GM18508 (cell line): ENCODE data around the gene KRTAP2-2.
"Not testable (repeated sequence)": the region's sequence is repeated elsewhere in the genome, so short reads cannot be mapped to it uniquely, and the experiment has no call there.

ENCODE experiments used
- ATAC-seq: cut with Tn5 transposase; IDR thresholded peaks from one replicate; pipeline ENCODE4 v1.9.1; 2021; ENCODE audit warnings: moderate number of reproducible peaks; ENCODE audit not compliant: insufficient read depth, unreplicated experiment

KRTAP2-2 gene

DNA sequence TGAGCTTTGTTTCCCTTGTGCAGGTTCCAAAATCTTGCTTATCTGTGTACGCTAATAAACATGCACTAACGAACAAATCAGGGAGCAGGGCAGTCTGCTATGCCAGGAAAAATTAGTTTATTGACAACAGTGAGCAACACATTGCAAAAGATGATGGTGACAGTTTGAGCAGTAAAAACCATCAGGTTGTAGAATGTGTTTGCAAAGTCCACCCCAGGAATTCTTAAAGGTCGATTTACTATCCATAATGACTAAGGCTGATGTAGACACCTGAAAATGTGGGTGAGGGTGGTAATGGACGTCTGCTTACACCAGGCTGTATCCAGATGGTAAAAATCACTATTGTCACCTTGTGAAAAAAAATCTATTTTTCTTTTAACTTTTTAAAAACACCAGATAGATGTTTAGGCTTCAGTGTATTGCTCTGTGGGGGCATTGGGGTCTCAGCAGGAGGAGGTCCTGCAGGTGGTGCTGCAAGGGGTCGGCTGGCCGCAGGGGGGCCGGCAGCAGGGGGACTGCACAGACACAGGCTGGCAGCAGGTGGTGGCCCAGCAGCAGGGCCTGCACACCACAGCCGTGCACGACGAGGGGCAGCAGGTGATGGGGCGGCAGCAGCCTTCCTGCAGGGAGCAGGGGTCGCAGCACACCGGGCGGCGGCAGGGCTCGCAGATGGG, 10.1 kb upstream of the KRTAP2-2 start:
- ATAC-seq = not testable (repeated sequence)

GRCh38 chr17:41064301-41064700, 9.3 kb upstream of the KRTAP2-2 start:
- no peak for ATAC-seq

- no peak for ATAC-seq
Observed at GRCh38 chr17:41063449-41063848, 8.4 kb upstream of the KRTAP2-2 start.

DNA sequence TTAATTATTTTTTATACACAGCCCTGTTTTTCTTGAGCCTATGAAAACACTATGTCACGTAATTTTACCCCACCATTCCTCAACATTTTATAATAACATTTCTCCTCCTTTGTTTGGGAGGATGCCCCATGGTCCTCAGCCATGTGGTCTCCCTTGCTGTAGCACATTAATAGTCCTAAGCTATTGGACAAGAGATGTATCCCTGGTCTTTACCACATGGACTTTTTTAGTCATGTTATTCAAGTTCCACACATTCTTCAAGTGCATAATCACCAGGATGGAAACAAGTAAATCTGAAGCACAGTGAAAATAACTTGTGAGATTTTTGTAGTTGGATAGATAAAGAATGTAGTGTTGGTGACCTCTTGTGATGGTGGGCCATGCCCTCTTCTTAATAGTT, 6.9 kb upstream of the KRTAP2-2 start:
- no peak for ATAC-seq

GRCh38 chr17:41060052-41060604, 5.1 kb upstream of the KRTAP2-2 start, which contains the start of gene KRTAP2-3:
KRTAP2-3 (minus strand) TSS chr17:41060114; CDS start chr17:41060050, 64 bp downstream.
- no peak for ATAC-seq

DNA sequence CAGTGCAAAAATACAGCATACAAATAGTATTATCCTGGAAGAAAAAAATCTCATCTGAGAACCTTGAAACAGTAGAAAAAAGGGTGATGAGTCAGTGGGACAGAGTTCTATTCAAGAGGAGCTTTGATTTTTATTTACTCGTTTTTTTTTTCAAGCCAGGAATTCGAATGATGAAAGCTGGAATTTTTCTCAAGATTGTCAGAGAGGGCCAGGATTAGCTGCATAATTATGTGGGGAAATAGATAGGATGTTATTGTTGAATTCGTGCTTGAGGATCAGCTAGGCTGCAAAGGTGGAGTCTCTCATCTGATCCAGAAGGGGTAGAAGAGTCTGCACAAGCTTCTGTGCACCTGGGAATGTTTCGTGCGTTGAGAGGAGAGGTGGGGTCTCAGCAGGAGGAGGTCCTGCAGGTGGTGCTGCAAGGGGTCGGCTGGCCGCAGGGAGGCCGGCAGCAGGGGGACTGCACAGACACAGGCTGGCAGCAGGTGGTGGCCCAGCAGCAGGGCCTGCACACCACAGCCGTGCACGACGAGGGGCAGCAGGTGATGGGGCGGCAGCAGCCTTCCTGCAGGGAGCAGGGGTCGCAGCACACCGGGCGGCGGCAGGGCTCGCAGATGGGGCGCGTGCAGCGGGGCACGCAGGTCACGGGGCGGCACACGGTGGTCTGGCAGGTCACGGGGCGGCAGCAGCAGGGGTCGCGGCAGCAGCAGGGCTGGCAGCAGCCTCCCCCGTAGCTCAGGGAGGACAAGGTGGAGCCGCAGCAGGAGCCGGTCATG, 4.4 kb upstream of the KRTAP2-2 start:
- ATAC-seq = not testable (repeated sequence)

DNA sequence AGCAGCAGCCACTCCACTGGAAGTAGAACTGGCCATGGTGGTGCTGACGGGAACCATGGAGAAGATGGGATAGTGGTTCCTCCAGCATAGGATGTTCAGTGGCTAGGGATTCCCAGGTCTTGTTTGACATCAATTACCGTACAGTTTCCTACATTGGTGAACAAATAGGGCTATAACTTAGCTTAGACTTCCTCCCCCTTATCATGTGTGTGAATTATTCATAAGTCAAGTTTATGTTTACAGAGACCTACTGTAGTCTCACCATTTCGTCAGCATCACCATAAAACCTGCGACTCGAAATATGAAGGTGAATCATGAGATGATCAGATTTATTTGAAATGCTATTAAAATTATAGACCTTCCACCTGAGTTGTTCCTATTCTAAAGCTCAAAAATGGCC, 3.7 kb upstream of the KRTAP2-2 start:
- ATAC-seq = no peak

DNA sequence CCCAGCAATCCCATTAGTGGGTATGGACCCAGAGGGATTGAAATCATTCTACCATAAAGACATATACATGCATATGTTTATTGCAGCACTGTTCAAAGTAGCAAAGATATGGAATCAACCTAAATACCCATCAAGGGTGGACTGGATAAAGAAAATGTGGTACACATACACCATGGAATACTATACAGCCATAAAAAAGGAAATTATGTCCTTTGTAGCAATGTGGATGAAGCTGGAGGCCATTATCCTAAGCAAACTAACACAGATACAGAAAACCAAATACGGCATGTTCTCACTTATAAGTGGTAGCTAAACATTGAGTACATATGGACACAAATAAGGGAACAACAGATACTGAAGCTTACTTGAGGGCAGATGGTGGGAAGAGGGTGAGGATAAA, 2.5 kb upstream of the KRTAP2-2 start:
- ATAC-seq = no peak

DNA sequence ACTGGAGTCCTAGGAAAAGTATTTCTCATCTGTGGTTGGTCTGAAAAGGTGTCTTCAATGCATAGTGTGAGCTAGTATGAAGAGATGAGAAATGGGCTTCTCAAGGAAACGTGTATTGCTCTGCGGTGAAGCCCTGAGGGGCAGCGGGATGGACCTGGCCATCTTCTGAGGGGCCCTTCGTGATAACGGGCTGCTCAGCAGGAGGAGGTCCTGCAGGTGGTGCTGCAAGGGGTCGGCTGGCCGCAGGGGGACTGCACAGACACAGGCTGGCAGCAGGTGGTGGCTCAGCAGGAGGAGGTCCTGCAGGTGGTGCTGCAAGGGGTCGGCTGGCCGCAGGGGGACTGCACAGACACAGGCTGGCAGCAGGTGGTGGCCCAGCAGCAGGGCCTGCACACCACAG, 474 bp downstream of the KRTAP2-2 start:
- not testable (repeated sequence) for ATAC-seq

DNA sequence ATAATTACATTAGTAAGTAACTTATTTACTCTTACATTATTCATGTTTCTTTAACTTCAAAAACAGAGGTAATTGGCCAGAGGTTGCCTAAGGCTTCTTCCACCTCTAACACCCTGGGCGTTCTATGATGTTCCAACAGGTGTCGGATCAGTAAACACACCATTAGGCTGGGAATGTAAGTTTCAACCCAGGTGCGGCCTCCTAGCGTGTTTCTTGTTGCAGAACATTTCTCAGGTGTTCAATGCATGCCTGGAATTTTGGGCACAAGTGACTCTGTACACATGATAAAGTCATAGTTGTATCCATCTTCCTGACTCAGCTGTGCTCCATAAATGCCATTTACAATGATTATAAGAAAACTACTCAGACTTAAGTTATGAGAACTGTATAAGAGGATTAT, 1.0 kb downstream of the KRTAP2-2 start:
- ATAC-seq = no peak

- no peak for ATAC-seq
Observed at GRCh38 chr17:41052566-41052965, 2.5 kb downstream of the KRTAP2-2 start.

- ATAC-seq = no peak
Observed at GRCh38 chr17:41049110-41049509, 5.9 kb downstream of the KRTAP2-2 start.

- ATAC-seq = no peak
Observed at GRCh38 chr17:41048441-41048840, 6.6 kb downstream of the KRTAP2-2 start.

GRCh38 chr17:41046735-41047465, 8.1 kb downstream of the KRTAP2-2 start, which contains the start of gene KRTAP2-1:
KRTAP2-1 (minus strand) TSS chr17:41047316; CDS start chr17:41047267, 49 bp downstream.
- ATAC-seq = not testable (repeated sequence)

- ATAC-seq = no peak
Observed at GRCh38 chr17:41042953-41043352, 12.1 kb downstream of the KRTAP2-2 start.

GRCh38 chr17:41040783-41041571, 14.1 kb downstream of the KRTAP2-2 start, which contains the start of gene KRTAP1-1:
KRTAP1-1 (minus strand) TSS chr17:41041450; CDS start chr17:41041397, 53 bp downstream.
- ATAC-seq = not testable (repeated sequence)

- ATAC-seq = no peak
Observed at GRCh38 chr17:41037853-41038350, 17.1 kb downstream of the KRTAP2-2 start.

DNA sequence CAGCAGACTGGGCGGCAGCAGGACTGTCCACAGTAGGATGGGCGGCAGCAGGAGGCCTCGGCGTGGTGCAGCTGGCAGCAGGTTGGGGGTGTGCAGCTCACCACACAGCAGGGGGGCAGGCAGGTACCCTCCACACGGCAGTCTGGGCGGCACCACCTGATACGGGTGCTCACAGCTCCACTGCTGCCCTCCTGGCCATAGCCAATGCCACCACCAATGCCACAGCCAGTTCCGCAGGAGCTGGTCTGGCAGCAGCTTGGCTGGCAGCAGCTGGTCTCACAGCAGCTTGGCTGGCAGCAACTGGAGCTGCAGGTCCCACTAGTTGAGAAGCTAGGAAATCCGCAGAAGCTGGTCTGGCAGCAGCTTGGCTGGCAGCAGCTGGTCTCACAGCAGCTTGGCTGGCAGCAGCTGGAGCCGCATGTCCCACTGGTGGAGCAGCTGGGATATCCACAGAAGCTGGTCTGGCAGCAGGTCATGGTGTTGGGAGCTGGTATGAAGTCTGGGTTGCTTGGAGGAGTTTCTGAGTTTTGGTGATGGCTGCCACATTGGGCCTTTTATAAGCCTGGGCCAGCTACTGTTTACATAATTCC, 20.6 kb downstream of the KRTAP2-2 start, which contains the start of gene KRTAP1-3:
Gene KRTAP1-3 (minus strand): TSS at position 529 of the 590 bp plus-strand sequence. CDS start 53 bp downstream, at position 476.
- ATAC-seq = not testable (repeated sequence)
